GM23338 (cell line): Measurements from ENCODE around the gene ZP3. TPM values are rescaled to one million over a fixed set of nuclear protein-coding genes. Genes with fewer than 3 reads are reported as not detected.

ENCODE experiments used
- ATAC-seq: fragments of 200-7000 bp; cut with Tn5 transposase; 3 replicates; pipeline ENCODE4 v1.9.1; 2020
- DNase-seq: peaks from one replicate; pipeline ENCODE4 v3.0.0-alpha.2; 2015; ENCODE audit warnings: low spot score
- H2AFZ ChIP-seq: fragments of 200-600 bp; sonication (generic); 2 replicates; pipeline ENCODE4 v1.8.0; 2016; ENCODE audit warnings: antibody characterized with exemption, mild to moderate bottlenecking, moderate library complexity
- H3F3A ChIP-seq: fragments of 200-600 bp; sonication (generic); replicated peaks from 2 replicates; pipeline ENCODE4 v1.8.0; 2017; ENCODE audit warnings: antibody characterized with exemption, mixed run types, low read depth
- H3K27ac ChIP-seq: fragments of 200-600 bp; sonication (generic); 2 replicates; pipeline ENCODE4 v1.6.1; 2016; ENCODE audit warnings: low read depth
- H3K27me3 ChIP-seq: fragments of 200-600 bp; sonication (generic); 2 replicates; pipeline ENCODE4 v1.8.0; 2016; ENCODE audit warnings: mild to moderate bottlenecking, mixed run types, moderate library complexity; ENCODE audit not compliant: insufficient read depth
- H3K36me3 ChIP-seq: fragments of 200-600 bp; sonication (generic); 2 replicates; pipeline ENCODE4 v1.8.0; 2016; ENCODE audit warnings: mild to moderate bottlenecking; ENCODE audit not compliant: insufficient read depth
- H3K4me1 ChIP-seq: fragments of 200-600 bp; sonication (generic); 2 replicates; pipeline ENCODE4 v1.8.0; 2016; ENCODE audit warnings: mild to moderate bottlenecking, moderate library complexity; ENCODE audit not compliant: insufficient read depth
- H3K4me2 ChIP-seq: fragments of 200-600 bp; sonication (generic); 2 replicates; pipeline ENCODE4 v1.7.1; 2017; ENCODE audit warnings: mixed run types
- H3K4me3 ChIP-seq: fragments of 200-600 bp; sonication (generic); 2 replicates; pipeline ENCODE4 v1.6.1; 2016; ENCODE audit warnings: mixed run types
- H3K79me2 ChIP-seq: fragments of 200-600 bp; sonication (generic); replicated peaks from 2 replicates; pipeline ENCODE4 v1.8.0; 2017; ENCODE audit warnings: mild to moderate bottlenecking; ENCODE audit not compliant: insufficient read depth
- H3K9me2 ChIP-seq: fragments of 200-600 bp; sonication (generic); 2 replicates; pipeline ENCODE4 v1.8.0; 2017; ENCODE audit not compliant: insufficient read depth
- H4K20me1 ChIP-seq: fragments of 200-600 bp; sonication (generic); replicated peaks from 2 replicates; pipeline ENCODE4 v1.8.0; 2017; ENCODE audit warnings: mild to moderate bottlenecking; ENCODE audit not compliant: insufficient read depth
- H3K27ac Mint-ChIP-seq: 2 replicates; pipeline ENCODE4 v1.8.0; 2020; ENCODE audit warnings: inconsistent platforms, mild to moderate bottlenecking, moderate library complexity, mixed read lengths
- H3K27me3 Mint-ChIP-seq: 3 replicates; pipeline ENCODE4 v1.8.0; 2022; ENCODE audit warnings: low read depth, mild to moderate bottlenecking, moderate library complexity, mixed read lengths, inconsistent platforms; ENCODE audit not compliant: insufficient read depth, poor library complexity
- H3K36me3 Mint-ChIP-seq: 3 replicates; pipeline ENCODE4 v1.8.0; 2021; ENCODE audit warnings: low read depth, mild to moderate bottlenecking, inconsistent platforms, moderate library complexity, mixed read lengths
- H3K4me1 Mint-ChIP-seq: 3 replicates; pipeline ENCODE4 v1.8.0; 2020; ENCODE audit warnings: mild to moderate bottlenecking, inconsistent platforms, mixed read lengths
- H3K4me3 Mint-ChIP-seq: 3 replicates; pipeline ENCODE4 v1.8.0; 2021; ENCODE audit warnings: moderate library complexity, mild to moderate bottlenecking, inconsistent platforms, mixed read lengths
- H3K9me3 Mint-ChIP-seq: 3 replicates; pipeline ENCODE4 v1.8.0; 2020; ENCODE audit warnings: moderate library complexity, mild to moderate bottlenecking, inconsistent platforms, mixed read lengths
- CREB1 ChIP-seq: fragments of 250-450 bp; sonication (Bioruptor Pico); IDR thresholded peaks from 2 replicates; pipeline ENCODE4 v1.5.0; 2020; ENCODE audit warnings: low read depth, mild to moderate bottlenecking, moderate library complexity
- CTCF ChIP-seq, 2 experiments: fragments of 200-600 bp in 1 of 2; sonication (generic) in 1 of 2; conservative IDR thresholded peaks; 2 replicates each; pipeline versions ENCODE4 v1.5.1 to v1.6.1; 2016 to 2017; ENCODE audit warnings: antibody characterized with exemption in 2 of 2, low read depth in 2 of 2, mild to moderate bottlenecking in 2 of 2, moderate library complexity in 1 of 2
- EZH2 ChIP-seq: fragments of 200-600 bp; sonication (generic); IDR thresholded peaks from one replicate; pipeline ENCODE4 v1.8.0; 2017; ENCODE audit warnings: antibody characterized with exemption, mild to moderate bottlenecking, low read depth; ENCODE audit not compliant: unreplicated experiment
- EZH2phosphoT487 ChIP-seq: fragments of 200-600 bp; sonication (generic); IDR thresholded peaks from one replicate; pipeline ENCODE4 v1.8.1; 2018; ENCODE audit warnings: antibody characterized with exemption; ENCODE audit not compliant: unreplicated experiment
- NANOG ChIP-seq: IDR thresholded peaks from 2 replicates; pipeline ENCODE4 v1.6.1; 2016; ENCODE audit warnings: antibody characterized with exemption, borderline replicate concordance
- POLR2AphosphoS5 ChIP-seq: IDR thresholded peaks from 2 replicates; pipeline ENCODE4 v1.6.1; 2016; ENCODE audit warnings: antibody characterized with exemption, low read depth
- REST ChIP-seq: IDR thresholded peaks from one replicate; pipeline ENCODE4 v1.6.1; 2018; ENCODE audit warnings: antibody characterized with exemption; ENCODE audit not compliant: unreplicated experiment
- STAT1 ChIP-seq: IDR thresholded peaks from one replicate; pipeline ENCODE4 v1.6.1; 2016; ENCODE audit warnings: antibody characterized with exemption; ENCODE audit not compliant: unreplicated experiment
- ZNF331 ChIP-seq: fragments of 250-450 bp; sonication (Bioruptor Pico); IDR thresholded peaks from 2 replicates; pipeline ENCODE4 v1.5.0; 2020; ENCODE audit warnings: low read depth, mild to moderate bottlenecking, moderate library complexity
- polyA plus RNA-seq: library from polyadenylated mRNA; unstranded; fragments of >200 nt; fragmentation: Nextera tagmentation; extraction: Ambion mirVana; gene quantifications from 2 replicates; pipeline ENCODE4 v1.2.1, GENCODE V29; 2016
- total RNA-seq: library from RNA; depleted of rRNA; stranded (reverse); fragments of >200 nt; shearing (Covaris generic); gene quantifications from 2 replicates; pipeline ENCODE4 v1.2.3, GENCODE V29; 2014

Gene ZP3
- total and polyA plus RNA-seq, 2 experiments from 2014 or later, result 5.1 to 9.6 TPM

GRCh38 chr7:76375251-76375650 lies 49.5 kb upstream of the ZP3 start (continued):
- TF ChIP-seq REST, result no peak

GRCh38 chr7:76377186-76377918 lies 47.4 kb upstream of the ZP3 start:
- Histone ChIP-seq H3K4me1 (no peaks in the 10 kb centered on the region), H3K79me2 (no peaks in the 10 kb centered on the region), H3K36me3 (no peaks in the 10 kb centered on the region), H3F3A (peaks cover 16% of the 10 kb centered on the region; the same call in 1 of the 2 replicates), H3K27me3 (no peaks in the 10 kb centered on the region), H2AFZ (no peak overlapping the region; the same call in 1 of the 2 replicates), H3K27ac (no peak overlapping the region), H3K9me2 (no peaks in the 10 kb centered on the region), H3K4me2 (no peak overlapping the region), H4K20me1 (no peaks in the 10 kb centered on the region), H3K4me3 (no peak overlapping the region)
- peaks cover 19% of the 10 kb centered on the region for H3K27me3 Mint-ChIP-seq
- ATAC-seq (no peak), DNase-seq (no peak)
- no peak overlapping the region for H3K4me3 Mint-ChIP-seq
- H3K36me3 Mint-ChIP-seq, result no peaks in the 10 kb centered on the region; the same call in 2 of the 3 replicates
- H3K27ac Mint-ChIP-seq, result no peak overlapping the region
- H3K4me1 Mint-ChIP-seq, result peaks cover 11% of the 10 kb centered on the region
- H3K9me3 Mint-ChIP-seq, result no peaks in the 10 kb centered on the region
- TF ChIP-seq EZH2phosphoT487, result no peak
- no peak for TF ChIP-seq STAT1
- TF ChIP-seq CTCF (conservative IDR thresholded peaks at IDR 0.05; ENCODE audit: low read depth in 2 of 2), result no peak
- TF ChIP-seq REST, result no peak
- no peak for TF ChIP-seq CREB1 (CRISPR knock-in tag)
- TF ChIP-seq ZNF331, result no peak
- TF ChIP-seq EZH2, result no peak
- TF ChIP-seq POLR2AphosphoS5, result no peak
- no peak for TF ChIP-seq NANOG
